Caco-2 (cell line): ENCODE data around the gene HSPH1. TPM values are rescaled to one million over a fixed set of nuclear protein-coding genes. Genes with fewer than 3 reads are reported as not detected.
"Not testable (repeated sequence)": the region's sequence is repeated elsewhere in the genome, so short reads cannot be mapped to it uniquely, and the experiment has no call there.

ENCODE experiments used
- BruUV-seq: library from RNA; stranded (reverse); fragments of 400-500 nt; replicated peaks from 2 replicates; lab custom pipeline; 2021; lab: Mats Ljungman, UMichigan
- CTCF ChIA-PET: fragments of 300-600 bp; sonication (Branson Sonifier 250); formaldehyde crosslinking; loops from one replicate; lab custom pipeline; 2022; ENCODE audit warnings: antibody characterized with exemption; lab: Charles Lee
- POLR2A ChIA-PET: fragments of 300-600 bp; sonication (Branson Sonifier 250); formaldehyde crosslinking; loops from one replicate; lab custom pipeline; 2022; ENCODE audit warnings: antibody characterized with exemption; lab: Charles Lee
- DNase-seq, 2 experiments: peaks; one replicate each; pipeline versions ENCODE4 v3.0.0 to v3.0.0-alpha.2; 2020 to 2022
- H3K27me3 ChIP-seq: replicated peaks from 2 replicates; pipeline ENCODE4 v1.6.0; 2011; ENCODE audit warnings: low read length; ENCODE audit not compliant: control insufficient read depth, insufficient read depth
- H3K36me3 ChIP-seq: 2 replicates; pipeline ENCODE4 v1.5.1; 2011; ENCODE audit warnings: low read length; ENCODE audit not compliant: control insufficient read depth, insufficient read depth
- H3K4me1 ChIP-seq: fragments of 250-450 bp; sonication (Bioruptor Pico); 2 replicates; pipeline ENCODE4 v1.5.1; 2020; ENCODE audit warnings: mild to moderate bottlenecking
- H3K4me3 ChIP-seq: 2 replicates; pipeline ENCODE4 v1.5.1; 2011; ENCODE audit warnings: low read depth, mild to moderate bottlenecking, control low read depth, low read length
- H3K9me3 ChIP-seq: fragments of 250-450 bp; sonication (Bioruptor Pico); 2 replicates; pipeline ENCODE4 v1.5.1; 2020; ENCODE audit warnings: mild to moderate bottlenecking, moderate library complexity
- H3K27ac Mint-ChIP-seq: one replicate; pipeline ENCODE4 v1.8.0; 2022; ENCODE audit warnings: mixed read lengths; ENCODE audit not compliant: unreplicated experiment
- H3K27me3 Mint-ChIP-seq: one replicate; pipeline ENCODE4 v1.8.0; 2022; ENCODE audit warnings: mixed read lengths; ENCODE audit not compliant: insufficient read depth, unreplicated experiment
- H3K36me3 Mint-ChIP-seq: one replicate; pipeline ENCODE4 v1.8.0; 2022; ENCODE audit warnings: mild to moderate bottlenecking, mixed read lengths; ENCODE audit not compliant: insufficient read depth, unreplicated experiment
- H3K4me1 Mint-ChIP-seq: one replicate; pipeline ENCODE4 v1.8.0; 2022; ENCODE audit warnings: low read depth, mixed read lengths; ENCODE audit not compliant: unreplicated experiment
- H3K4me3 Mint-ChIP-seq: one replicate; pipeline ENCODE4 v1.8.0; 2022; ENCODE audit warnings: mild to moderate bottlenecking, moderate library complexity, mixed read lengths; ENCODE audit not compliant: unreplicated experiment
- H3K9me3 Mint-ChIP-seq: one replicate; pipeline ENCODE4 v1.8.0; 2022; ENCODE audit warnings: mixed read lengths; ENCODE audit not compliant: unreplicated experiment
- CTCF ChIP-seq, 2 experiments: fragments of 200-600 bp in 1 of 2; IDR thresholded peaks; 1 replicate in 1 of 2; 2 replicates in 1 of 2; pipeline versions ENCODE4 v1.5.1 to v1.8.0; 2011 to 2022; ENCODE audit warnings: antibody characterized with exemption in 1 of 2, control low read depth in 1 of 2, inconsistent platforms in 1 of 2, low read depth in 1 of 2, low read length in 1 of 2, mild to moderate bottlenecking in 1 of 2, moderate library complexity in 1 of 2; ENCODE audit not compliant: insufficient read depth in 1 of 2, severe bottlenecking in 1 of 2, unreplicated experiment in 1 of 2
- intact Hi-C: fragments of 100-400 bp; cut with micrococcal nuclease; formaldehyde crosslinking; loops from one replicate; pipeline ENCODE4 v1.10.0; 2022; ENCODE audit not compliant: unreplicated experiment
- total RNA-seq: library from RNA; stranded (reverse); gene quantifications from 2 replicates; pipeline ENCODE4 v1.2.3, GENCODE V29; 2022

HSPH1 gene
- total RNA-seq, 1 experiment from 2014 or later = 141 TPM

- ChIA-PET POLR2A (no interaction called here), CTCF (no interaction called here)
- intact Hi-C loops = loop anchor here (10.0 kb wide), 1 partner anchor 245 kb away; no protein-coding TSS in a partner anchor
Measured at GRCh38 chr13:31179754-31180153, 18.1 kb upstream of the HSPH1 start.

GRCh38 chr13:31179241-31179640 lies 17.5 kb upstream of the HSPH1 start:
- intact Hi-C loops = loop anchor here (10.0 kb wide), 1 partner anchor 246 kb away; no protein-coding TSS in a partner anchor
- BruUV-seq = no TSS peak
- no peak for DNase-seq
- no peaks in the 10 kb centered on the region for H3K4me1 ChIP-seq
- Mint-ChIP-seq H3K36me3 (peaks cover 5% of the 10 kb centered on the region), H3K9me3 (peaks cover 10% of the 10 kb centered on the region), H3K27ac (no peak overlapping the region), H3K27me3 (no peaks in the 10 kb centered on the region), H3K4me1 (no peaks in the 10 kb centered on the region), H3K4me3 (no peak overlapping the region)
- ChIA-PET CTCF (no interaction called here), POLR2A (no interaction called here)
- H3K27me3 ChIP-seq = no peaks in the 10 kb centered on the region
- no peak overlapping the region for H3K4me3 ChIP-seq
- no peaks in the 10 kb centered on the region for H3K36me3 ChIP-seq
- H3K9me3 ChIP-seq = no peaks in the 10 kb centered on the region; the same call in 1 of the 2 replicates
- TF ChIP-seq CTCF (IDR thresholded peaks at IDR 0.05; ENCODE audit: insufficient read depth in 1 of 2, low read depth in 1 of 2, low read length in 1 of 2, severe bottlenecking in 1 of 2, unreplicated experiment in 1 of 2) = no peak

More at GRCh38 chr13:31179754-31180153, 18.1 kb upstream of the HSPH1 start:
- no peak overlapping the region for H3K4me3 Mint-ChIP-seq
- Histone ChIP-seq H3K36me3 (no peaks in the 10 kb centered on the region), H3K9me3 (no peaks in the 10 kb centered on the region; the same call in 1 of the 2 replicates), H3K27me3 (no peaks in the 10 kb centered on the region), H3K4me3 (no peak overlapping the region), H3K4me1 (no peaks in the 10 kb centered on the region)
- no peak for DNase-seq
- H3K36me3 Mint-ChIP-seq = peaks cover 5% of the 10 kb centered on the region
- H3K9me3 Mint-ChIP-seq = peaks cover 10% of the 10 kb centered on the region
- no peaks in the 10 kb centered on the region for H3K27me3 Mint-ChIP-seq
- TF ChIP-seq CTCF (IDR thresholded peaks at IDR 0.05; ENCODE audit: insufficient read depth in 1 of 2, low read depth in 1 of 2, low read length in 1 of 2, severe bottlenecking in 1 of 2, unreplicated experiment in 1 of 2) = no peak
- no TSS peak for BruUV-seq
- no peaks in the 10 kb centered on the region for H3K4me1 Mint-ChIP-seq
- no peak overlapping the region for H3K27ac Mint-ChIP-seq

GRCh38 chr13:31177813-31178495 lies 16.2 kb upstream of the HSPH1 start:
- BruUV-seq, POLR2A ChIA-PET, H3K4me3 ChIP-seq, H3K27me3 ChIP-seq, H3K9me3 ChIP-seq, DNase-seq, CTCF ChIA-PET, H3K27ac Mint-ChIP-seq, H3K36me3 ChIP-seq, H3K4me1 Mint-ChIP-seq, H3K27me3 Mint-ChIP-seq, H3K4me1 ChIP-seq, H3K4me3 Mint-ChIP-seq, H3K36me3 Mint-ChIP-seq: not testable (repeated sequence)
- intact Hi-C loops = loop anchor here (10.0 kb wide), 1 partner anchor 247 kb away; no protein-coding TSS in a partner anchor
- H3K9me3 Mint-ChIP-seq = peaks cover 10% of the 10 kb centered on the region
